HG03066 (cell line): ENCODE data around the gene CMSS1.
"Not testable (repeated sequence)": the region's sequence is repeated elsewhere in the genome, so short reads cannot be mapped to it uniquely, and the experiment has no call there.

Experiments used
- ATAC-seq: cut with Tn5 transposase; IDR thresholded peaks from one replicate; pipeline ENCODE4 v1.9.1; 2021; ENCODE audit warnings: low read depth; ENCODE audit not compliant: unreplicated experiment

Gene CMSS1

DNA sequence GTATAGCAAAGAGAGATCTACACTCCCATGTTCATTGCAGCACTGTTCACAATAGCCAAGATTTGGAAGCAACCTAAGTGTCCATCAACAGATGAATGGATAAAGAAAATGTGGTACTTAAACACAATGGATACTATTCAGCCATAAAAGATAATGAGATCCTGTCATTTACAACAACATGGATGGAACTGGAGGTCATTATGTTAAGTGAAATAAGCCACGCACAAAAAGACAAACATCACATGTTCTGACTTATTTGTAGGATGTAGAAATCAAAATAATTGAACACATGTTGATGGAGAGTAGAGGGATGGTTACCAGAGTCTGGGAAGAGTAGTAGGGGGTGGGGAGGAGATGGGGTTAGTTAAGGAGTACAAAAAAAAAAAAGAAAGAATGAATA, 278.6 kb downstream of the CMSS1 start:
- ATAC-seq = not testable (repeated sequence)

DNA sequence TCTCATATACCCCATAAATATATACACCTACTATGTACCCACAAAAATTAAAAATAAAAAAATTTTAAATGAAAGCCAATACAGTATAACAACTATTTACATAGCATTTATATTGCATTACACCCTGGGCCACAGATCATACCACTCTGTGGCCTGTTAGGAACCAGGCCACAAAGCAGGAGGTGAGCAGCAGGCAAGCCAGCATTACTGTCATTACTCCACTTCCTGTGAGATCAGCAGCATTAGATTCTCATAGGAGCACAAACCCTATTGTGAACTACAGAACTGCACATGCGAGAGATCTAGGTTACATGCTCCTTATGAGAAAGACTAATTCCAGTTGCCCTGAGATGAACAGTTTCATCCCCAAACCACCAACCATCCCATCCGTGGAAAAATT, 279.2 kb downstream of the CMSS1 start:
- ATAC-seq = no peak

DNA sequence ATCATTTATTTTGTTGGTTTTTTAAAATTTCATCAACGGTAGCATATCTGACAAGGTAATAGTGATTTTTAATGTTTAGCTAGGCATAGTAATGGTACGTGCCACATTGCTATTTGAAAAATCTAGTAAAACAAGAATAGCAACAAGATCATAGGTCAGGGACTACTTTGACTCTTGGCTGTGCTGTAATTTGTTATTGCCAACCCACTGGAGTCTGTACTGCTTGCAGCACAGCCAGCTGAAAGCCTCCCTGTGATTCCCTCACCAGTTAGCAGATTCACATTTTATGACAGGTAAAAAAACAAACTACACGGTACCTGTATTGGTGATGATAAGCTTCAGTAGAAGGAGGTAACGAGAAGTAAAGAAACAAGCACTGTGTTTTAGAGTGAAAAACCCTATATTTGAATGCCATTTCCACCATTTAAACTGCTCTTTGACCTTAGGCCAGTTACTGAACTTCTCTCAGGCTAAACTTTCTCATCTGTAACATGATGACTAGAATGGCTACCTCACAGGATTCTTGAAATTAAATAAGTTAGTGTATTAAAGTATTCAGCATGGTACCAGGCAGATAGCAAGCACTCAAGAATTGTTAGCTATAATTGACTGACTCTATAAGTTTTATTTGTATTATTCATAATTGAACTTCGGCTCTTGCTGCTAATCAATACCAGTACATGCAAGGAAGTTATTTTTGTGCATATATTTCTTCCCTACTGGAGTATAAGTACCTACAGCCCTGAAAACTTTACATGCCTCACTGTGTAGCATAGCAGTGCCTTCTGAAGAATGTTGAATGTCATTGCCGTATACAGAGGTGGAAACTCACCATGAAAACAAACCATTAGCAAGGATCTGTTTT, 280.5 kb downstream of the CMSS1 start:
- ATAC-seq = no peak

DNA sequence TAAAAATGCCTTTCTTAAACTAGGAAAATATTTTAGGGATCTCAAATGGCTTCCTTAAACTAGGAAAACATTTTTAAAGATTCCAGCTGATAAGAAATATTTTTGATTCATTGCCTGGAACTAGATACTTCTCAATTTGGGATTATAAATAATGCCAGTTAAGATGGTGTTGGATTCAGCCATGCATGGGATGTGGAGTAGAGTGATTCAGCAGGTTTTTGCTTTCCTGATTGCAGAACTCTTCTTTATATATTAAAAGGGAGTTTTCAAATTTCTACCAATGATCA, 281.1 kb downstream of the CMSS1 start:
- no peak for ATAC-seq

DNA sequence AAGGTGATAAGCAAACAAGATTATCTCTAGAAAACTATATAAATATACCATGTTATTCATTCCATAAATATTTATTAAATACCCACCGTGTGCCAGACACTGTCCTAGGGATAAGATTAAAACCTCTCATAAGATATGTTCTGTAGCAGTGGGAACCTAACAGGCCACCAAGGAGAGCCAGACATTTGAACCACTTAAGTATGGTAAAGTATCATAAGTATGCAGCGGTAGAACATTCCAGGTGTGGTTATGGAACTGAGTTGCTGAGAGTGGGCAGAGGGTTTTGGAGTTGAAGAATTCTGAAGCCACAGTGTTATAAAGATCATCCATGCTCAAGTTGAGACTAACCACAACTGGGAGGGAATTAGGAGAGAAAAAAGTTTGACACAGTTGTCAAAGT, 282.0 kb downstream of the CMSS1 start:
- ATAC-seq = no peak

DNA sequence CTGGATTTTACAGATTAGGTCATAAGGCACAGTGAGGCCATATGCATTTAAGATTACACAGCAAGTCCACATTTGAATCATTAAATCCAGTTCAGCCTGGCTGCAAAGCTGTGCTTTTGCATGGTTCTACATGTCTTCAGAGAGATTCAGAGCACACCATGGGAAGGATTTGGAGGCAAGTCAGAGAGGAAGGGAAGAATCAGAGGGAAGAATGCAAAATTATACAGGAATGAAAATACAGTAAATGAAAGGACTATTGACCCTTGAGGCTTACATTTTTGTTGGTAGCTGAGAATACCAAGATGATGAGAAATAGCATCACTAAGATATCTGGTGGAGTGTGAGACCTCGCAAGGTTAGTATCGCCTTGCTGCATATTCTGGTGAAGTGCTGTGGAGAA, 282.8 kb downstream of the CMSS1 start:
- no peak for ATAC-seq

DNA sequence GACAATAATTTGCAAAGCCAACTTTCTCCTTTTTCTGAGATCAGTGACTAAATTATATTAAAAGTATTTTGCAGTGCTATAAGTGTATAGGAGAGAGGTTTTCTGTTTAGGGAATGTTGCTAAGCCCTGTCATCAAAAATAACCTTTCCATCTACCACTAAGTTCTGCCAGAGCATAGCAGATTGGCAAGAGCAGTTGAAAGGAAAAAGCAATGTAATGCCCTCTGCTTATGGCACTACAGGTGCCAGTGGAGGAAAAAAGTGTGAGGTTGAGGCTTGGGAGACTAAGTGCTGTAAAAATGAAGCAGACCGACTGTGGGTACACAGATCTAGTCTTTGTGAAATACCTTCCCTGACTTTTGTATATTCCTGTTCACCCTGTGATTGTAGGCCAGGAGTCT, 285.1 kb downstream of the CMSS1 start:
- no peak for ATAC-seq

DNA sequence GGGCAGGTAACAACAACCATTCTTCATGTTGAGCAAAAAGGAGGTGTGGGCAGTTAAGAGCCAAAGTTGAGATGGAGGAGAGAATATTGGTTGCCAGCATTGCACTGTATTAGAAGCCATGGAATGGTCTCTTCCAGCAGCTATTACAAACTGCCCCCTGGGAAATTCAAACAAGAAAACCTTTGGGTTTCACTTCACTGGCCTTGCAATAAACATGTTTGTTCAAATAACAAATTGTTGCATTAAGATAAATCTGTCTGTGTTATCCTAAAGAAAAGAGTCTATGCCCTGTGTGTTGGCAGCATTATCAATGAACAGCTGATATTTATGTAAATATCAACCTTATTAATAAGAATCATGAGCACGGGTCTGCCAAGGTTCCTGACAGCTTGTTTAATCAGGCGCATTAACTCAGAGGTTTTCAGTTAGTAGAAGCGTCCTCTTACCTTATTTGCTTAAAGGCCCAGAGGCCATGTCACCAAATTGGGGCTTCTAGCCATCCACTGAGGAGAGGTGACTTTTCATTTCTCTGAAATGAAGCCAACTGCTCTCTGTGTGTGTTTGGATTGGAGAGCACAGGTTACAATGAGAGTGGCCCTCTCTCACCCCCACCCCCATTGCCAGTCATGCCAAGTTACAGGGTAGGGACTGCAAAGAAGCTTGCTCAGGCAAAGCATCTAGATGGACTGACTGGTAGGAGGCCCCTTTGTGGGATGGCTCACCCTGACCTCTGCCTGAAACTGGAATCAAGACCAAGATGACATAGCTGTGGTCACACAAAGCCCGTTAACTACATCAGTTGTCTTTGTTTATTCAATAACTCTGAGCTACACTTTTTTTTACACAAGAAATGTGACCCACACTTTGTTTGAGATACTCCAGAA, 286.1 kb downstream of the CMSS1 start:
- peak; percentile 90 for ATAC-seq

DNA sequence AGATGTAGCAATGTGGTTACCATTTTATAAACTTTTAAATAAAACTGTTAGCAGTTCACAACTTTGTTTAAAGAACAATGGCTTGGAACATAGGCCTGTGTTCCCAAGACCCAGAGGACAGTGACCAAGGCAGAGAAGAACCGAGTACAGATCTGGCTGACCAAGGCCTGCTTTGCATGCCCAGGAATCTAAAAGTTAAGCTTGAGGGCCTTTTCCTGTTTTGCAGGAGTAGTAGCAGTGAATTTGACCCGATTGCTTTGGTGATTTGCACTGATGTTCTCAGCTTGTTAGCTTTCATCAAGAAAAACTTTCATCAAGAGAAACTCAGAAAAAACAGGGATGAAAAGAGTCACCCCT, 286.8 kb downstream of the CMSS1 start:
- ATAC-seq = peak; percentile 38

DNA sequence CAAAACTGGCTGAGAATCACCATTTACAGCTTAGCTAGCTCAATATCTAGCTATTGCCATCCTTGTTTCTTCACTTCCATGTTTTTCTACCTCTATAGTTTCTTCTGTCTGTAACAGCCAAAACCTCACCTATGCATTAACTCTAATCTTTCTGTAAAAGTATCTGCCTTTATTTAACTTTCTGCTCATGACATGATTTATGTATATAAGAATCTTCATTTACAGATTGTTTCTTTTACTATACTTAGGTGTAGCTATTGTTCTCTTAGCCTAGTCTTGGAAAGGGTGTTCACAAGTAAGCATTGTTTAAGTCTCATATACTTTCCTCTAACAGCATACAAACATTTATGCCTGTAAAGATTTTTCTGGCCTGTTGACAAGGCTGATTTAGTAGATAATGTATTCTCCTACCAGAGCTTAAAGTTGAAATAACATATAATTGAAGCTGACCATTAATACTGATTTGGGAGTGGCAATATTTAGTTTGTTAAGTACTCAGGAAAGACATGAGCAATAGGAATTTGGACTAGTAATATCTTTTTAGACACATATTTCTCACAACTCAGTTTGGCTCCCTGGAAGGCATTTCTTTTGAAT, 287.3 kb downstream of the CMSS1 start:
- ATAC-seq = no peak

DNA sequence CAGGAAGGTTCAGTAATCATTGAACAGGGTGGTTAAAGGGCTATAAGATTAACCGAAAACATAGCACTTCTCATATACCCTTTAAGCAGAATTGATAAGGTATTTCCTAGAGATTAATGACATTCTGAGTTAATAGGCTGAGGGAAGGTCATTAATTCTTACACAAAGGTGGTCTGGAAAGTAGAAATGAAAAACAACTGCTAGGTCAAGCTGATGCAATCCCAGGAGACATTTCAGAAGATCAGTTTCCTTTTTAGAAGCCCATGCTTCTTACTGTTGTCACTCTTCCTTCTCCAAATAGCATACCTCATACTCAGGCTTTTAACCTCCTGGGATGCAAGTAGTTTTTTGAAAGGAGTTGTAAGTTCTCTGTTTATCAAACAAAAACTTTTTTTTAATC, 287.8 kb downstream of the CMSS1 start:
- ATAC-seq = no peak

DNA sequence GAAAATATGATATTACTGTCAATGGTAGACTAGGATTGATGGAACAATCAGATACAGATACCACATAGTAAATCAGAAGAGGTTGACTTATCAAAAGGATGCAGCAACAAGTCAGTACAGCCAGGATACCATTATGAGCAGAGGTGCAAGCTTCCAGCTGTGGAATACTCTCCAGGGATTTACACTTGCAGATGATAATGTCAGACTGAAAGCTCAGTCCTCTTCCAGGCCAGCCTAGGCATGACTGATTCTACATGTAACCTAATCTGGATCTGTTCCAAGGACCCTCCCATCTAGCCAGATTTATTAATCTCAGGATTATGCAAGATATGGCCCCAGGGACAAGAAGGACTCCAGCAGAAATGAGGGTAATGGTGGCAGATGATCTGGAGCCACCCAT, 288.4 kb downstream of the CMSS1 start:
- no peak for ATAC-seq

DNA sequence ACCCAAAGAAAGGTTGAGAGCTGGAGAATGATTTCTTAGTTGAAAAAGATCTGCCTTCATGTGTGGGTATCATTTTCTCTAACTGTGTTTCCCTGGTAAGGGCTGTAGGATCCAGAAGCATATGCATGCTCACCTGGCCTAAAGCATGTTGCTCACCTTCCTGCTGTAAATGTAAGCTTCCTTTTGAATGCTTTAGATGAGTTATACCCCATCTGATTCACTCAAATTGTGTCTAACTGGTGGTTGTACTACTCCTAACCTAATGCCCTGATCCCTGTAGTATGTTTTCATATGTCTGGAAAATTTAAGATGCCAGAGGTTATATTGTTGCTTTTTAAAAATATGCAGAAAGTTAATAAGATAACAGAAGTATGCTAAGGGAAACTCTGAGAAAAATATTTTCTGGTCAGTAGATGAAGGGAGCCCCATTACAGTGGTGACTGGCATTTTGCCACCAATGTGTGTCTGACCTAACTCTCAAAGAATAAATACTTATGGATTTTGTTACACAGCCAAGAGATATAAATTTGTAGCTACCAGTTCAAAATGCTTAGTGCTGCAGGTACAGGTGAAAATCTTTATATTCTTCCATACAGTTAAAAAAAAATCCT, 289.0 kb downstream of the CMSS1 start:
- no peak for ATAC-seq

DNA sequence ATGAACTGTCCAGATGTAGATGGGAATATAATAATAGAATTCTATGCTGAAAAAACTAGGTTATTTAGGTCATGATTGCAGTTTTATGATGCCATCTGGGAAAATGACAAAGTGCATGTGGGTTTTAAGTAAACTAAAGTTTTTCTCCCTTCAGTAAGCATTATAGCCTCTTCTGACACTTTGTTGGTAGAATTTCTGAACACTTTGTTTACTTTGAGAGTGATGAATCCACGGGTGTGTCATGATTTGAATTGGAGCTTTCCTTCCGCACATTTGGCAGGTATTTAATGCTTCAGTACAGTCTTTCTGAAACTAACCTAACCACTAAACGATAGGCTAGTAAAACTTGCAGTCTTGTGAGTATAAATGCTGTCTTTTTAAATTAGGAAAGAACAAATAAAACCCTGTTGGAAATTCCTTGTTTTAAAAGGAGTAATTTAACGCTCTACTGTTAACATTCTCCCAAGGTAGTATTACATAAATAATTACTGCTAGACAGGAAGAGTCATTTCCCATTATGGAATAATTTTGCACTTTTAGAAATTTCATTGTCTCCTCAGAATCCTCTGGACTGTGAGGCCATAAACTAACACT, 289.7 kb downstream of the CMSS1 start:
- no peak for ATAC-seq

DNA sequence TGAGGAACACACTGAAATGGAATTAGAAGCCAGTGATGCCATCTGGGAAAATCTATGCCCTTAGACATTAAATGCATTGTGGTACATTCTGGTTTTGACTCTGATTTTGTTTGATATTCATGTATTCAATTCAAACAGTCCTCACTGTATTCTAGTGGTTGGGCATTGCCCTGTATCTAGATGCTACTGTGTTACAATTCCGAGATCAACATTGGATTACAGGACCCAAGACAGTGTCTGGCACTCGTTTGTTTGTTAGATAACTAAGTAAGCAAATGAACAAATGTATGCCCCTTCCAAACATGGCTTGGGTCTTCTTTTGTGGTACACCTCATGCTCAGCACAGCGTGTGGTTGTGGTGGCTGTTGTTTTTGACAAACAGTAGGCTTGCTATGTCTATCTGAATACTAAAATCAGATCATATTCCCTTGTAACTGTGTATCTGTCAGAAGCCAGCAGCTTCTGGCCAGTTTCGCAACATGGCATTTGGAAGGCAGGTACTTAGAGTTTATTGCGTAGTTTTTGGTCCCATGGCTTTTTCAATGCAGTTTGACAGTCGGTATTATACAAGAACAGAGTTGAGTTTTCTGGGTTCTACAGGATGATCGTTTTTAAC, 290.9 kb downstream of the CMSS1 start:
- ATAC-seq = no peak

DNA sequence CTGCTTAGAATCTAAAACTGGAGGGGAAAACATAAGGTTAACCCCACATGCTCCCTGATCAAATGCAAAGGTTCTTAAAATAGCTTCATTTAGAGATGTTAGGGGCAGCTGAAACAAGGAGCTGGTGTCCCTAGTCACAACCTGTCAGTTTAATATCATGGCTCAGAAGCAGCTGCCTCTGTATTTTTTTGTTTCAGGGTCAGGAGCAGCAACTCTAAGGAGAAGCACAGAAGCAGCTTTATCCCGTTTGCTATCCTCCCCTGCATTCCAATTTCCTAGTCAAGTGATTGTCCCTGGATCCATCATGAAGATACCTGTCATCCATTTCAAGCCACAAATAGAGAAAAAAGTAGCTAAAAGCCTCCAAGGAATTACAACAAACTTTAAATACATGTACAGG, 292.5 kb downstream of the CMSS1 start:
- no peak for ATAC-seq

DNA sequence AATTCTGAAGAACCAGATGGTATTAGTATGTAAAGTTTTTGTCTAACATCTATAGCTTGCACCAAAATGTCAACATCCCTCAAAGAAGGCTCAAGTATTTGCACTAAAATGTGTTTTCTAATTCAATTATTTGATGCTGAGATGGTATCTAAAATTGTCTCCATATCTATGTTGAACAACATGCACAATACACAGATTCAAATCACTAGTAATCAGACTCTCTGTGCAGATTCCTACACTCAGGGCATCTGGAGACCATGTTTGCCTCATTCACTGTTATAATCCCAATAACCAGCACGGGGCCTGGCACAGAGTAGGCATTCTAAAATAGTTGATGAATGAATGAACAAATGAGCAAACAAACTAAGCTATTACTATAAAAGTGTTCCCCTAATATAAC, 294.1 kb downstream of the CMSS1 start:
- no peak for ATAC-seq

DNA sequence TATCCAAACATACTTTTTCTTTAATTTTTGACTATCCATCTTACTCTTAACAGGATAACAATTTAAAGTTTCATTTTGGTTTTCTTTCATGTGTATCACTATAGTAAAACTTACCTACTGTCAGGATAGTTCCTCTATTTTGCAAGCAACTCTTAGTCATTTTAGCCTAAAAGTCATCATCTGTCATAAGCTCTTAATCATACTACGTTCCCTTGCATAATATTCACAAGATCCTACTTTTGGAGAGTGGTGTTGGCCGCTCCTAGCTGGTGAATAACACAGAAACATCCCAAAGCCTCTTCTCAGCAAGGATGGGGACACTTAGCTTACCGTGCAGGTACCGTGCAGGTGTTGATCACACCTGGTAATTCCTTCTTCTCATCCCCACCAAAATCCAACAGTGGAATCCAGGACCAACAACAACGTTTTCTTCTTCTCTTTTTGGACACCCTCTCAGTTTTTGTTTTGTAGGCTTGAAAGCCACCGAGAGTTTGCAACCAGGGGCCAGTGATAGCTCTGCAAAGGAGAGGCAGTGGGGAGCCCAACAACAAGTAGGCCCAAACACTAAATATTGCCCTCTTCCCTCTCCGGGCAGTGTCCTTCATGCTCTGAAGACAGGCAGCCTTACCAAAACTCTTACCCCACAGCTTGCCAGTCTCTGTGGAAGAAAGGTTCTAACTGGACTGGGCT, 296.2 kb downstream of the CMSS1 start:
- no peak for ATAC-seq

DNA sequence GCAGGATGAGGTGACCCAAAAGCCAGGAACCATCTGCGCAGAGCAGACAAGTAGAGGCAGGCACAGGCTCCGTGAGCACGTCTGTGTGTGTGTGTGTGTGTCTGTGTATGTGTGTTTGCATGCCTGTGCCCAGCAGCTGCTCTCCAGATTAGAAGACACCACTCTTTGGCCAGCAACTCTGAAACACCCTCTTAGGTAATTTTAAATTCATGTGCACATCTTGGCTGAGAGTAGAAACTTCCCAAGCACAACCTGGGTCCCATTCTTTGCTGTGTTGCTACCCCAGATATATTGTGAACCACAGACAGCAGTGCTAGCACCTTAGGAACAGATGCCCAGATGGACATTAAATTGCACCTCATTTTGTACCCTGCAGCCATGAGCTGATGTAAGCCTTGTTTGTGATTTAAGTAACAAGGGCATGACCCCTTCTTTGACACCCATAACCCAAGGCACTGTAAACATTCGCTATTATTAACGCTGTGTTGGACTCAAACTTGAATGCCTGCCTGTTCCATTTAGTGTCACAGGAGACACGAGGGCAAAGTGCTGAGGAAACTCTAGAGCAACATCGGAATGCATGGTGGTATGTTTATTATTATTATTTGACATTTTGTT, 296.9 kb downstream of the CMSS1 start, which contains the start of gene FILIP1L:
Gene FILIP1L (minus strand): TSS at position 89 of the 618 bp plus-strand sequence.
- no peak for ATAC-seq
